A172 (cell line): ENCODE data around the gene KRTAP5-5. TPM values are rescaled to one million over a fixed set of nuclear protein-coding genes. Genes with fewer than 3 reads are reported as not detected.
"Not testable (repeated sequence)": the region's sequence is repeated elsewhere in the genome, so short reads cannot be mapped to it uniquely, and the experiment has no call there.

Experiments used
- DNase-seq: peaks from one replicate; pipeline ENCODE4 v3.0.0-alpha.2; 2015; ENCODE audit warnings: low spot score
- total RNA-seq: library from RNA; depleted of rRNA; stranded (reverse); fragments of >200 nt; shearing (Covaris generic); gene quantifications from 2 replicates; pipeline ENCODE4 v1.2.3, GENCODE V29; 2014; rRNA removed

Gene KRTAP5-5, protein sequence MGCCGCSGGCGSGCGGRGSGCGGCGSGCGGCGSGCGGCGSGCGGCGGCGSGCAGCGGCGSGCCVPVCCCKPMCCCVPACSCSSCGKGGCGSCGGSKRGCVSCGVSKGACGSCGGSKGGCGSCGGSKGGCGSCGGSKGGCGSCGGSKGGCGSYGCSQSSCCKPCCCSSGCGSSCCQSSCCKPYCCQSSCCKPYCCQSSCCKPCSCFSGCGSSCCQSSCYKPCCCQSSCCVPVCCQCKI
- not detected in 2 replicates for total RNA-seq

DNA sequence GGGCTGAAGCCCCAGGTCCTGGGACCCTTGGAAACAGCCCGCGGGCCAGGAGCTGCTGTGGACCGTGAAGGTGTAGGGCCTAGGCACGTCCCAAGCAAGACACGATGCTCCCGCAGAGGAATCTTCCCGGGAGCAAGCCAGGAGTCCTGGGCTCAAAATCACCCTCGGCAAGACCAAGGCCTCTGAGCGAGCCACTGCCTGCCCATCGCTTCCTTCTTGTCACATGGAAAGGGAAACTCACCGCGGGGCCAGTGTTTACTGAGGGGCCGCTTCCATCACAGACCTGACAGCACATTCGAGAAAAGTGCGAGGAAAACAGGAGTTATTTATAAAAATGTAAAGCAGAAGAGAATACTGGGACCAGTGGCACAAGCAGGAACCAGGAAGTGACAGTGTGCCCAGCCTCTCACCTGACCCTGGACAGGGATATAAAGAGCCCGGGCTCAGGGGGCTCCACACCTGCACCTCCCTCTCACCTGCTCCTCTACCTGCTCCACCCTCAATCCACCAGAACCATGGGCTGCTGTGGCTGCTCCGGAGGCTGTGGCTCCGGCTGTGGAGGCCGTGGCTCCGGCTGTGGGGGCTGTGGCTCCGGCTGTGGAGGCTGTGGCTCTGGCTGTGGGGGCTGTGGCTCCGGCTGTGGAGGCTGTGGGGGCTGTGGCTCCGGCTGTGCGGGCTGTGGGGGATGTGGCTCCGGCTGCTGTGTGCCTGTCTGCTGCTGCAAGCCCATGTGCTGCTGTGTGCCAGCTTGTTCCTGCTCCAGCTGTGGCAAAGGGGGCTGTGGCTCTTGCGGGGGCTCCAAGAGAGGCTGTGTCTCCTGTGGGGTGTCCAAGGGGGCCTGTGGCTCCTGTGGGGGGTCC is at the start of gene KRTAP5-5:
Gene KRTAP5-5 (plus strand): TSS at position 450 of the 860 bp plus-strand sequence. CDS start 66 bp downstream, at position 516.
- no peak for DNase-seq

DNA sequence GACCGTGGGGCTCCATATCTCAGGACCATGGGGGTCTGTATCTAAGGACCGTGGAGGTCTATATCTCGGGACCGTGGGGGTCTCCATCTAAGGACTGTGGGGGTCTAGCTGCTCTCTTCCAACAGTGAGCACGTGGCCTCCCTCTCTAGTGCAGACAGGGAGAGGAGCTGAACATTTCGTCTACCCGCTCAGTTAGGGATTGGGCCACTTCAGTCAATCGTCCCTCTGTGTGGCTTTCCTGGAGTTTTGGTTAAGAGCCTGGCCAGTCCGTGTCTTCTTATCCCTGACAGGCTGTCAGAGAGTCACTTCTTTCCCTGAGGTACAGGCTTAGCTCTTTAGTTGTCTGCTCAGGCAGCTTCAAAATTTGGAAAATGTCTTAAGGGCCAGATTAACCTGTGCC is 47.6 kb upstream of the KRTAP5-5 start:
- no peak for DNase-seq

DNA sequence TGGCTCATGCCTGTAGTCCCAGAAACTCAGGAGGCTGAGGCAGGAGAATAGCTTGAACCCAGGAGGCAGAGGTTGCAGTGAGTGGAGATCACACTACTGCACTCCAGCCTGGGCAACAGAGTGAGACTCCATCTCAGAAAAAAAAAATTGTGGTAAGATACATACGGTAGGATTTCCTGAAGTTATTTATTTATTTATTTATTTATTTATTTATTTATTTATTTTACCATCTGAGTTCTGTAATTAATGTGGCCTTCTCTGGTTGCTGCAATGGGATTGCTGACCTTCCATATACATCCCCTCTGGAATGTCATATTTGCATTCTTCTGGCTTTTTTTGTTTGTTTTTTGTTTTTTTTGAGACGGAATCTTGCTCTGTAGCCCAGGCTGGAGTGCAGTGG is 46.7 kb upstream of the KRTAP5-5 start:
- DNase-seq: not testable (repeated sequence)

- DNase-seq: not testable (repeated sequence)
Measured at GRCh38 chr11:1584661-1585370, 44.8 kb upstream of the KRTAP5-5 start, which contains the start of gene KRTAP5-1. Gene KRTAP5-1 (minus strand): TSS chr11:1585283. CDS start chr11:1585249, 34 bp downstream.

DNA sequence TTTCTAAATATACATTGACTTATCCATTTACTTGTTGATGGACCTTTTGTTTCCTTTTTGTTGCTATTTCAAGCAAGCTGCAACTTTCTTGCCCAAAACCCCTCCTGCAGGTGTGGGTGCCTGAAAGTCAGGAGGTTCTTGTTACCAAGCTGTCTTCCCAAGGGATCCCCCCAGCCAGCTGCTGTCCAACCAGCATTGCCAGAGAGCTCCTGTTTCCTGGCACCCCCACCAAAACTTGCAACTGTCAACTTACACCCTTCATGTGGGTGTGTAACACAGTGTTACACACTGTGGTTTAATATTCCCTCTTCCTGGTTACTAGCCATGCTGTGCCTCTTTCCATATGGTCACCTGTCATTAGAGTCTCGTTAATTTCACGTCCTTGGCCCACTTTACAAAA is 42.9 kb upstream of the KRTAP5-5 start:
- no peak for DNase-seq

DNA sequence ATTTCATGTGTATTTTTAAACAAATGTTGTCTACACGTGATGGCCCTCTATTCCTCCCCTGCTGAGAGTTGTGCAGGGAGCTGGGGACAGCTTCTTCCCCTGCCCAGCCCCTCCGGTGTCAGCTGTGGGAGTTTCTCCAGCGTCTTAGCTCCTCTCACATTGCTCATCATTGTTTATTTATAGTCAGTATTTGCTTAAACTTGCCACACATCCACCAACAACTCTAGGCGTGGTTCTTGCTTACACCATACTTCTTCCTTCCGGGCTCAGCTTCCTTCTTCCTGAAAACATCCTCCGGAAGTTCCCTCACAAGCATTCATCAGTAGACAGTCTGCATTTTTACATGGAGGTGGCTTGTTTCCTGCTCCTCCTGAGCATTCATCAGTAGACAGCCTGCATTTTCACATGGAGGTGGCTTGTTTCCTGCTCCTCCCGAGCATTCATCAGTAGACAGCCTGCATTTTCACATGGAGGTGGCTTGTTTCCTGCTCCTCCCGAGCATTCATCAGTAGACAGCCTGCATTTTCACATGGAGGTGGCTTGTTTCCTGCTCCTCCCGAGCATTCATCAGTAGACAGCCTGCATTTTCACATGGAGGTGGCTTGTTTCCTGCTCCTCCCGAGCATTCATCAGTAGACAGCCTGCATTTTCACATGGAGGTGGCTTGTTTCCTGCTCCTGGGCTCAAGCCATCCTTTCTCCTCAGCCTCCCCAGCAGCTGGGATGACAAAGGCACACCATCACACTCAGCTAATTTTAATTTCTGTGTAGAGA is 40.2 kb upstream of the KRTAP5-5 start:
- DNase-seq: peak; percentile 68

DNA sequence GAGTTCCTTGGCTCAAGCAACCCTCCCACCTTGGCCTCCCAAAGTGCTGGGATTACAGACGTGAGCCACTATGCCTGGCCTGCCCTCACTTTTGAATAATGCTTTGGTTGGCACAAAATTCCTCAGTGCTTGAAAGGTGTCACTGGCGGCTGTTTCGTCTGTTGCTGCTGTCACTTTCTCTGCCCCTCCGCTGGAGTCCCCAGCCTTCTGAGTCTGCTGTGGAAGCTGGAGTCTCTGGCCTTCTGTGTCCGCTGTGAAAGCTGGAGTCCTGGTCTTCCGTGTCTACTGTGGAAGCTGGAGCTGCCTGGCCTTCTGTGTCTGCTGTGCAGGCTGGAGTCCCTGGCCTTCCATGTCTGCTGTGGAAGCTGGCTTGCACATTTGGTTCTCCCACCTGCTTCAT is 39.6 kb upstream of the KRTAP5-5 start:
- DNase-seq: no peak

DNA sequence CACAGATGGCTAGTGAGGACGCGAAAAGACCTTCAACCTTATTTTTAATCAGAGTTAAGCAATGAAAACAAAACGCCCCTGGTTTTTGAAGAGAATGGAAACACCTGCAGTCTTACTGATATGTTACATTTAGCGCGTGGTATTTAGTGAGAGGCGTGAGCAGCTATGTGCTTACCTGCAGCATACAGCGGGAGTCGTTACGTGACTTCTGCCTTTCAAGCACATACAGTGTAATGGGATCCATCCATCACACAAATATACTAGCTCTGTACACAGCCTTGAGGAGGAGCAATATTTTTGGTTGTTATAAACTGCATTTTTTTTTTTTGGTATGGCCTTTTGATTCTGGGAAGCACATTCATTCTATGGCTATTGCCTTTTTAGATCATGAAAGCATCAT is 36.9 kb upstream of the KRTAP5-5 start:
- DNase-seq: no peak

GRCh38 chr11:1595994-1596575 is 33.5 kb upstream of the KRTAP5-5 start:
- DNase-seq: not testable (repeated sequence)

DNA sequence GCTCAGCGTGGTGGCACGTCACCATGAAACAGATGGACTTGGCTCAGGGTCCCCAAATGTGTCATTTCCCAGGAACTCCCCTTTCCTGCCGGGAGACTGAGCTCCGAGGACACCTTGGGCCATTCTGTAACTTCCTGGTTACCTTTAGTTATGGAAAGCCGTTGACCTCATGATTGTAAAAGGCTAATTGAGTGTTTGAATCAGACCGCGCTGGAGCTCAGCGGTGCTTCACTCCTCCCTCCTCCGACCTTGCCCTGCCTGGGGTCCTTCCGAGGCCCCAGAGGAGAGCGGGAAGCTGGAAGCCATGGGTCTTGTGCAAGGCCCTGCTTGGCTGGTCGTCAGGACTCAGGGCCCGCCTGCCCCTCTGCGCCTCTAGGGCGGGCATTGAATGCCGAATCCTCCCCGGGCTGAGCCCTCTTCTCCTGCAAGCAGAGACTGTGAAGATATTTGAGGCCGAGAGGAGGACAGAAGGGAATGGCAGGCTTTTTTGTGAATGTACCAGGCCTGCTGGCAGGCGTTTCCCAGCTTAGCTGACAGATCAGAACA is 32.9 kb upstream of the KRTAP5-5 start:
- DNase-seq: not testable (repeated sequence)

GRCh38 chr11:1597331-1597993 is 32.1 kb upstream of the KRTAP5-5 start:
- no peak for DNase-seq

GRCh38 chr11:1597994-1598380 is 31.6 kb upstream of the KRTAP5-5 start, which contains the start of gene KRTAP5-2:
Gene KRTAP5-2 (minus strand): TSS chr11:1598294. CDS start chr11:1598250, 44 bp downstream.
- DNase-seq: no peak

DNA sequence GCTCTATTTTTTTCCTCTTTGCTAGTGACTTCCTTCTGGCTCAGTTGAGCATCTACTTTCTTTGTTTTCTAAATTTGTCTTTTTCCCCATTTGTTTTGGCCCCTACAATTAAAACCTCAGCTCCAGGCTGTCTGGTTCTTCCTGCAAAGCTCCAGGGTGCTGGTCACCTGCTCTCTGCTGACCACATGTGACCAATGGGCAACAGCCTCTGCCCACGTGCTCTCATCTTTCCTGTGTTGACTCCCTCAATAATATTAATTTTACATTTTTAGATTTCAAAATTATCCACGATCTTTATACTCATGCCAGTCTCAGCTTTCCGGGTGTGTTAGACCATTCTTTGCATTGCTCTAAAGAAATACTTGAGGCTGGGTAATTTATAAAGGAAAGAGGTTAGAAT is 31.2 kb upstream of the KRTAP5-5 start:
- not testable (repeated sequence) for DNase-seq

DNA sequence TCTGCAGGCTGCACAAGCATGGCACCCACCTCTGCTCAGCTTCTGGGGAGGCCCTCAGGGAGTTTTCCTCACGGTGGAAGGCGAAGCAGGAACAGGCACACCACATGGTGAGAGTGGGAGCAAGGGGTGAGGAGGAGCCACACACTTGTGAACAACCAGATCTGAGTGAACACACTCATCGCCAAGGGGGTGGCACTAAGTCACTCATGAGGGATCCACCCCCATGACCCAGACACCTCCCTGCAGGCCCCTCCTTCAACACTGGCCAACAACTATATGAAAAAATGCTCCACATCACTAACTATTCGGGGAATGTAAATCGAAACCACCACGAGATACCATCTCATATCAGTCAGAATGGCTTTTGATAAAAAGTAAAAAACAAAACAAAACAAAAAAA is 30.8 kb upstream of the KRTAP5-5 start:
- DNase-seq: peak; percentile 33

- no peak for DNase-seq
Measured at GRCh38 chr11:1600626-1601025, 28.9 kb upstream of the KRTAP5-5 start.

- DNase-seq: not testable (repeated sequence)
Measured at GRCh38 chr11:1601663-1602062, 27.9 kb upstream of the KRTAP5-5 start.

DNA sequence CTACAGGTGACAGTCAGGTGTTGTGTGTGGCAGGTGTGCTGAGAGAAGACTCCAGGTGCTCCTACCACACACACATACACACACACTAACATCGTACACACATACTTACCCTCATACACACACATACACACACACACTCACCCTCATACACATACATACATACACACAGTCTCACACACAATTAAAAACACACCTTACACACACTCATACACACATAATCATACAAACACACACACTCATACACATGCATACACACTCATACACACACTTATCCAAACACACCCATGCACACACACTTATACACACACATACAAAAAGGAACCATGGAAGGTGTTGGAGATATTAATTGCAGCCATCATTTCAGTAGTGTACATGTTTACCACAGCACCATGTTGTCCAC is 25.9 kb upstream of the KRTAP5-5 start:
- DNase-seq: no peak

GRCh38 chr11:1604181-1604580 is 25.4 kb upstream of the KRTAP5-5 start:
- no peak for DNase-seq

DNA sequence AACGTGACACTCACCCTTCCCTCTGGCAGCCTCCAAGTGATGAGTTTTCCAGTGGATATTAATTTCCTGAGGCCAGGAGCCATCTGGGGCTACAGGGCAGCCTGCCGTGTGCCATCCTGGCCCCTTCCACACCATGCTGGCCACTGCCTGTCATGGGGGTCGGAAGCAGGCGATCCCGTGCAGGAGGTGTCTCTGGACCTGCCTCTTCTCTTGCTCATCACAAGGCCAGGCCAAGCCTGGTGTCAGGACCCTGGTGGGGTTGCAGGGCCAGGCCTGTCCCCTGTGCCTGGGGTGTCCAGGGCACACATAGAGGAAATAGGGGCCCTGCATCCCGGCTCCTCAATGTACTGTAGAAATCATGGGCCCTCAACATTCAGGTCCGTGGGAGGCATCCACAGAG is 24.9 kb upstream of the KRTAP5-5 start:
- DNase-seq: no peak

- DNase-seq: not testable (repeated sequence)
Measured at GRCh38 chr11:1605923-1606322, 23.7 kb upstream of the KRTAP5-5 start.
